Measurements from ENCODE around the gene NTRK1. TPM values are rescaled to one million over a fixed set of nuclear protein-coding genes. Genes with fewer than 3 reads are reported as not detected.
"Not testable (repeated sequence)": the region's sequence is repeated elsewhere in the genome, so short reads cannot be mapped to it uniquely, and the experiment has no call there.

NTRK1 gene
- total RNA-seq, 1 donor from 2014 or later, result not detected

DNA sequence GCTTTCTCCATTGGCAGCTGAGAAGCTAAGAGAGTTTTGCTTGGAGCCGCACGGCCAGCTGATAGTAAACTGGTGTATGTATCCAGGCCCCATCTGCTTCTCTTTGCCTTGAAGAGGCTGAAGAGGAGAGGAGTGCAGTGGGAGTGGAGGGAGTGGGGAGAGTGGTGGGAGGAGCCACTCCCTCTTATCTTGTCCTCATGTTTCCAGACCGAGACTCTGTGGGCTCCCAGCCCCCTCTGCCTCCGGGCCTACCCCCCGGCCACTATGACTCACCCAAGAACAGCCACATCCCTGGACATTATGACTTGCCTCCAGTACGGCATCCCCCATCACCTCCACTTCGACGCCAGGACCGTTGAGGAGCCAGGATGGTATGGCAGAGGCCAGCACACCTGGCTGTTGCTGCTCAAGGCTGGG, 53.8 kb downstream of the NTRK1 start:
- DNase-seq, result no peak

DNA sequence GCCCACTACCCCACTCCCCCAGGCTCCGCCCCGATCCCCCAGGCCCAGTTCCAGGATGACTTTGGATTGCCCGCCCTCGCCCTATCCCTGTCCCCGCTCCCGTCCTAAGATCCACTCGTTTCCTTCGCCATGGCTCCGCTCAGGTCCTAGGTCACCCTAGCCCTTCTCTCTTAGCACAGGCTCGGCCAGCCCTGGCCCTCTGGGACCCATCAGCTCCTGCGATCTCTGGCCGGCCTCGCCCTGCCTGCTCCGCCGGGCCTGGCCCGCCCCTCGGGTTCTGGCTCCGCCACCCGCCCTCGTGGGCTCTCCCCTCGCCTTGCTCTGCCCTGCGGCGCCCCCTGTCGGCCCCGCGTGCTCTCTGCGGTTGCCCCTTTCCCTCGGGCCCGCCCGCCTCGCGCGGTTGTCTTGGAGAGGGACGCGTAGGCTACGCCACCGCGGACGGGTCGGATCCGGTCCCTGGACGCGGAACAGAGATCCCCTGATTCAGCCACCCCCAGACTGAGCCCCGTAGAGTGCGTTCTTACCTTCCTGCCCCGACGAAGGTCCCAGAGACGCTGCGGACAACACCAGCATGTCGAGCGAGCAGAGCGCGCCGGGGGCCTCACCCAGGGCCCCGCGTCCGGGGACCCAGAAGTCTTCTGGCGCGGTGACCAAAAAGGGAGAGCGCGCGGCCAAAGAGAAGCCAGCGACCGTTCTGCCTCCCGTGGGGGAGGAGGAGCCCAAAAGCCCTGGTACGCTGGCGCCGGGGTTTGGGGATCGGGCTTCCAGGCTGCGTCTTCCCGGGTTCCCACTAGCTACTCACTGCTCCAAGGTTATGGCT, 59.8 kb downstream of the NTRK1 start, which contains the start of gene LRRC71:
Gene LRRC71 (plus strand): TSS at position 400 of the 820 bp plus-strand sequence. CDS start 172 bp downstream, at position 572.
- peak; percentile 26 for DNase-seq

DNA sequence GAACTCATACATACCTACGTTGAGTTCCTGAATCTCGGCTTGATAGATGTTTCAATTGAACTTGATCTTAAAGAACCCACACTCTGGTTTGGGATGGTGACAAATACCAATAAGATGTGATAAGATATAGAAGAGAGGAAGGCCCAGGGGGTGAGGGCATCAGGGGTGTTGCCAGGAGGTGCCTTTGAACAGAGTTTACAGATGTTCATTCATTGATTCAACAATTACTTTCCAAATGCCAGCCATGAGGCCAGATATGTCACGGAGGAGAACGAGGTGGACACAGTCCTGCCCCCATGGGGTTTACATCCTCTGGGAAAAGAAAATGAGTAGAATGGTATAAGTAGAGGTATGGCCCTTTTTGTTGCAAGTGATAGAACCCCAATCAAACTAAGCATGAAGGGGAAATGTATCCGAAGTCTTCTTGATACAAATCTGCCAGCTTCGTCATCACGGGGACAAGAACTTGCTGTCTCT, 60.4 kb downstream of the NTRK1 start:
- DNase-seq, result no peak

DNA sequence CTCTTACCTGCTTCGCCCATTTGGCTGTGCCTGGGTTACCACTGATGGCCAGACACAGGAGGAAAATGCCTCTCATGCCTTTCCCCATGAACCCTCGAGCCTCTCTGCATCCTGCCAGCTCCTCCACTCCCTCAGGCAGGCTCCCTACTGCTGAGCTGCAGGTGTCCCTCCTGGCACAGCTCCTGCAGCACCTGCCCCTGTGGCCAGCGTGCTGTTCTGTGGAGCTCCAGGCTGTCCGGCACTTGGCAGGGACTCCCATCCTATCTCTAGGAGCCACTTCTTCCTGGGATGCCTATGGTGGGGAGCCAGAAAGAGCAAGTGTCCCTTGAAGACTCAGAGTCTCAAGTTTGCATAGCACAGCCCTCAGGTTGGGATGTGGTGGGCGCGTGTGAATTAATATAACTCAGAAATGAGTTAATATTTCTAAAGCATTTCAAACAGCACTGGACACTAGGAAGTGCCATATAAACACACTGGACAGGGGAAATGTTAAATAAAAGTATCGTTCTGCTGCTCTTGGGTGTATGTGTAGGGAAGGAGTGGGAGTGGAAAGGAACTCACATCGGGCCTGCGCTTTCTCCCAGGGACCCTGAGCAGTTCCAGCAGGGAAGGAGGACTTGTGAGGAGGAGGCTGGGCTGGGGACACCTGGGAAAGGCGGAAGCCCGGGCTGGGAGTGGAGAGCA, 62.5 kb downstream of the NTRK1 start:
- DNase-seq, result no peak

DNA sequence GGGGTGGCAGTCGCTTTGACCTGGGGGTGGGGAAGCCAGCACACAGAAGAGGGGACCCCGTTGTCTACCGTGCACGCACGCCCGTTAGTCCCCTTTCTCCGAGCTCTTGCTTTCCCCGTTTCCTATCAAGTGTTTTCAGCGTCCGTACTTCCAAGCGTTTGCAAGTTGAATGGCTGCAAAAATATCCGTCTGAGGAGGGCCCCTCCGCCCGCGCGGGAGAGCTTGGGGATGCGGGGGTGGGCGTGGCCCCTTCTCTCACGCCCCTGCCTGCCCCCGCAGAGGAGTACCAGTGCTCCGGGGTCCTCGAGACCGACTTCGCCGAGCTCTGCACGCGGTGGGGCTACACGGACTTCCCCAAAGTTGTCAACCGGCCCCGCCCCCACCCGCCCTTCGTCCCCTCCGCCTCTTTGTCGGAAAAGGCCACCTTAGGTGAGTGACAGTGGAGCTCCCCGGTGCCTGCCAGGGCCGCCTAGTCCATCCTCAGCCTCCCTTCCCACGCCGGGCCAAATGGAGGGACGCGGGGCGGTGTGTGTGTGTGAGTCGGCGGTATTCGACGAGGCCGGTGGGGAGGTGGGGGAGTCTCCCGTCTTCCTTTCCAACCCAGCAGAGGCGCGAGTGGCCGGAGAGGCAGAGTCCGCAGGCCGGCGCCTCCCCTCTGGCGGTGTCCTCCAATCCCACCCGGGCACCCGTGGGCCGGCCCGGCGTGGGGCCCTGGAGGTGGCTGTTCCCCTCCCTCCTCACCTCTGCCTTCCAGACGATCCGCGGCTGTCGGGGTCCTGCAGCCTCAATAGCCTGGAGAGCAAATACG, 63.2 kb downstream of the NTRK1 start:
- no peak for DNase-seq

DNA sequence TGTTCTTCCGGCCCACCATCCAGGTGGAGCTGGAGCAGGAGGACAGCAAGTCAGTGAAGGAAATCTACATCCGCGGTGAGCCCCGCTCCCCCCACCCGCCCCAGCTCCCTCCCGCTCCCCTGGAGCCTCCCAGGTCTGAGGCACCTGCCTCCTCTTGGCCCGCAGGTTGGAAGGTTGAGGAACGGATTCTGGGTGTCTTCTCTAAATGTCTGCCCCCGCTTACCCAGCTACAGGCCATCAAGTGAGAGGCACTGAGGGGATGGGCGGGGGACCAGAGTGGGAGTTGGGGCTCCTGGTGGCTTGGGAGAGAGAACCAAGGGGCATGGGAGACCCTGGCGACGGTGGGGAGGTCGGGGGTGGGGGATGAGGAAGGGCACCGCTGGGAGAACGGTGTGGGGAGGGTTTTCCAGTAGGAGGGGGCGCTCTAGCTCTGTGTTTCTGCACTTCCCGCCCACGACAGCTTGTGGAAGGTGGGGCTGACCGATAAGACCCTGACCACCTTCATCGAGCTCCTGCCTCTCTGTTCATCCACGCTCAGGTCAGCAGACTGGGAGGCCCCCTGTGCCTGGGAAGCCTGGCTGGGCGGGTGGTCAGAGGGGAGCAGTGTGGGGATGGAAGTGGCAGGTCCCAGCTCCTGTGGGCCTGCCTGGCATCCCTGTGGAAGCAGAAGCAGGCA, 64.0 kb downstream of the NTRK1 start:
- no peak for DNase-seq

DNA sequence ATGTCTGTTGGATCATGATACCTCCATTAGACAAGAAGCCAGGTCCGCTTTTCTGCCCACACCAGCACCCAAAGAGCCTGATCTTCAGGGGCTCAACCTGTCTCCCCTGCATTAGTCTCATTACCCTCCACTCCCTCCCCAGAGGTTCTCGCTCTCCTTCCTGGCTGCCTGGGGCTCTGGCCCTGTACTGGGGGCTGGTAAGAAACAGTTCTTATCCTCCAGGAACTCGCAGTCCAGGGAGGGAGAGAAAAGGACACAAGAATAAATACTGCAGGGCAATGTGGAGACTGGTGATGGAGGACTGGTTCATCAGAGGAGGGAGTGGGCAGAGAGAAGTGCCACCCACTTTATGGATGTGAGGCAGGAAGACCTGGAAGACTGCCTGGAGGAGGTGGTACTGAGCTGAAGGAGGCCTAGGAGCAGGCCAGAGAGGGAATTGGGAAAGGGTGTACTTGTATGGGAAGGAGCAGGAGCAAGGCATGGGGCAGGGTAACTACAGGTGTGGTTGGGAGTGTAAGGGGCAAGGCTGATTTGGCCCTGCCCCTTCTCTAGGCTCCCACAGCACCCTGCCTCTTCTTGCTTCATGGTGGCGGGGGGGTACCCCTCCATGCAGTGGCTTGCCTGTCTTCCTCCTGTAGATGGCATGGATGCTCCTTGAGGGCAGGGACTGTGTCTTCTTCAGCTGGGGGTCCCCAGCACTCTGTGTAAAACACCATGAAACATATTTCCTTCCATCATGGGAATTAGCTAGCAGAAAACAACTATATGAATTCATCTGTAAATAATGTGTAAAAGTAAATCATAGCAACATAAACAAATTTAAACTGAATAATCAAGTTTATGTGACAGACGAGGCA, 64.7 kb downstream of the NTRK1 start:
- DNase-seq, result no peak

DNA sequence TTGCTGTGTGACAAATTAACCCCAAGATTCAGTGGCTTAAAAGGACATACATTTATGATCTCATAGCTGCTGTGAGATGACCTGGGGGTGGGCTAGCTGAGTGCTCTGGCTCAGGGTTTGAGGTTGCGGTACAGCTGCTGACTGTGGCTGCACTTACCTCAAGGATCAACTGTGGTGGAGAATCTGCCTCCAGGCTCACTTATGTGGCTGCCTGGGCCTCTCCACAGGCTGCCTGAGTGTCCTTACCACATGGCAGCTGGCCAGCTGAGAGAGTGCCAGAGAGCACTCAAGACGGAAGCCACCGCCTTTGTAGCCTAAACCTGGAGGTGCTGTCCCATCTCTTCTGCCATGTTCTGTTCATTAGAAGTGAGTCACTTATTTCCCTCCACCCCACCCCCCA, 65.5 kb downstream of the NTRK1 start:
- no peak for DNase-seq

DNA sequence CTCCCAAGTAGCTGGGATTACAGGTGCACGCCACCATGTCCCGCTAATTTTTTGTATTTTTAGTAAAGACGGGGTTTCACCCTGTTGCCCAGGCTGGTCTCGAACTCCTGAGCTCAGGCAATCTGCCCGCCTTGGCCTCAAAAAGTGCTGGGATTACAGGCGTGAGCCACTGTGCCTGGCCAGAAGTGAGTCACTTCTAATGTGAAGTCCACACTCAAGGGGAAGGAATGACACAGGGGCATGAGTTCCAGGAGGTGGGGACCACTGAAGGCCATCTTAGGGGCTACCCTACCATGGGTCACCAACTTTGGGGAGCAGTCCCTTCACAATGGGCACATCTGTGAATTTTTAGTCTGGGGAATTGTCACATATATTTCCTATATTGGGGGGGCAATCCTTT, 66.0 kb downstream of the NTRK1 start:
- DNase-seq, result not testable (repeated sequence)

DNA sequence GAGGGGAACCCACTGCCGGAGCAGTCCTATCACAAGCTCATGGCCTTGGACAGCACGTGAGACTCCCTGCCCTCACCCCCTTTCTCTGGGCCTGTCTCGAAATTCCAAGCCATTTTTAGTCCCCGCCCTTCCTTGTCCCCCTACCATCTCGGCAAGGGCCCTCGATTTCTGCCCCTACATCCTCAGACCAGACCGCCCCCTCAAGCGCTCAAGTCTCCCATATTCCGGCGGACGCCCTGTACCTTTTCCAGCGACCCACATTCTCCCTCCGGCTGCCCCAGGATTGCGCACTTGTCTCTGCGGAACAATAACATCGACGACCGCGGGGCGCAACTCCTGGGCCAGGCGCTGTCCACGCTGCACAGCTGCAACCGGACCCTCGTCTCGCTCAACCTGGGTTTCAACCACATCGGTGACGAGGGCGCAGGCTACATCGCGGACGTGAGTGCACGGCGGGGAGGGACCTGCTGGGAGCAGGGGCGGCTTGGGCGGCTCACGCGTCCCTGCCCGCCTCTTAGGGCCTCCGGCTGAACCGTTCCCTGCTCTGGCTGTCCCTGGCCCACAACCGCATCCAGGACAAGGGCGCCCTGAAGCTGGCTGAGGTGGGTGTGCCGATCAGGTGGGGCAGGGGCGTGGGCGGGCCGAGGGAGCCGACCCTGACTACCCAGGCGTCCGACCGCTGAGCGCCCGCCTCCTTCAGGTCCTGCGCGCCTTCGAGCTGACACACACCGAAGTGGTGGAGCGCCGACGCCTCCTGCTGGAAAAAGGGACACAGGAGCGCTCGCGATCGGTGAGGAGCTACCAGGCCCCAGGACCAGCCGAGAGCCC, 66.8 kb downstream of the NTRK1 start:
- DNase-seq, result no peak

DNA sequence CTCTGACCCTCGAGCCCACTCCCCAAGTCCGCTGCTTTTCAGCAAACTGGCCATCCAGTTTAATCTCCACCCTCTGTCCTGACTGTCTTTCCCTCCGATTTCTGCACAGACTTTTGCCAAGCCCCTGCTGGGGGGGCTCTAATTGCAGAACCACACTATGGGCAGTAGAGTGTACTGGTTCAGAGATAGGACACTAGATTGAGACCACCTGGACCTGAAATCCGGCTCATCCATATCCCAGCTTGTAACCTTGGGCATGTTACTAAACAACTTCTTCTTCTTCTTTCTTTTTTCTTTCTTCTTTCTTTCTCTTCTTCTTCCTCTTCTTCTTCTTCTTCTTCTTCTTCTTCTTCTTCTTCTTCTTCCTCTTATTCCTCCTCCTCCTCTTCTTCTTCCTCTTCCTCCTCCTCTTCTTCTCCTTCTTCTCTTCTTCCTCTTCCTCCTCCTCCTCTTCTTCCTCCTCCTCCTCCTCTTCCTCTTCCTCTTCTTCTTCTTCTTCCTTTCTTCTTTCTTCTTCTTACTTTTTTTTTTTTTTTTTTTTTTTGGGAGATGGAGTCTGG, 67.5 kb downstream of the NTRK1 start:
- no peak for DNase-seq

DNA sequence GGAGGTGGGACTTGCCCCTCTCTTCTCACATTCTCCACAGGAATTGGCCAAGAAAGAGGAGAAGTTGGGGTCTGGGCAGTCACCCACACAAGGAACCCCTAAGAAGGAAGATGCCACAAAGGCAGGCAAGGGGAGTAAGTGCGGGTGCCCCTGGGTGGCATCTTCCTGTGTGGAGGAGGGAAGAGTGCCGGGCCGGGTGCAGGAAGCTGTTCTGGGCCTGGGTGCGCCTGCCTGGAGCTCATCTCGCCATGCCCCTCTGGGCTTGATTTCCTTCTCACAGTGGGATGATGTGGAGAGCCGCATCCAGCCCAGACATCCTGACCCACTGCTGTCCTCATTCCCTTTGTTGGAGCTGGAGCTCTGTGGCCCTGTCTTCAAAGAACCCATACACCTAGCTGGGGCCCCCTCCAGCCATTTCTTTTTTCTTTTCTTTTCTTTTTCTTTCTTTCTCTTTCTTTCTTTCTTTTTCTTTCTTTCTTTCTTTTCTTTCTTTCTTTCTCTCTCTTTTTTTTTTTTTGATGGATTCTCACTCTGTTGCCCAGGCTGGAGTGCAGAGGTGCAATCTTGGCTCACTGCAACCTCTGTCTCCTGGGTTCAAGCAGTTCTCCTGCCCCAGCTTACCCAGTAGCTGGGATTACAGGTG, 69.1 kb downstream of the NTRK1 start:
- DNase-seq, result no peak

DNA sequence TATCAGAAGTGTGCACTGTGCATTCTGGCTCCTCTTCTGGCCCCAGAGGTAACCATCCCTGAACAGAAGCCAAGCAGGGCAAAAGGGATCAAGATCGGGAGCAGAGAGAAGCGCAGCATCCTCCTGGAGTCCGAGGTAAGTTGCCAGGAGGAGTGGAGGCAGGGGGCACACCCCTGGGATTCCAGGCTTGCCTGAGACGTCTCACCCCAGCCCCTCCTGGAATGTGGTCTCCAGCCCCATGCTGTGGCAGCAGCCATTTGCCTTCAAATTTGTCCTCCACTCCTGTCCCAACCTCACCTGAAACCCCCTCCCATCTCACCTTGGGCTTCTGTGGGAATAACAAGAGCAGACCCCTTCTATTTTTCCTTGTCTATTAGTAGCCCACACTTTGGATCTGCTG, 69.8 kb downstream of the NTRK1 start:
- no peak for DNase-seq

Other genes starting within 250 kb of the NTRK1 start
- gene HAPLN2, start 241.4 kb upstream of the NTRK1 start, total RNA-seq, result not detected
- gene BCAN, start 218.7 kb upstream of the NTRK1 start, total RNA-seq, result 95.8 TPM
- 24.0 TPM for gene NES, start 183.5 kb upstream of the NTRK1 start, total RNA-seq
- 3.1 TPM for gene CRABP2, start 155.3 kb upstream of the NTRK1 start, total RNA-seq
- 9.2 TPM for gene METTL25B, start 132.4 kb upstream of the NTRK1 start, total RNA-seq
- gene ISG20L2, start 132.1 kb upstream of the NTRK1 start, total RNA-seq, result 6.2 TPM
- 10.6 TPM for gene MRPL24, start 119.8 kb upstream of the NTRK1 start, total RNA-seq
- gene HDGF, start 109.2 kb upstream of the NTRK1 start, total RNA-seq, result 61.6 TPM
- 16.2 TPM for gene PRCC, start 93.3 kb upstream of the NTRK1 start, total RNA-seq
- not detected for gene SH2D2A, start 44.0 kb upstream of the NTRK1 start, total RNA-seq
- 0.31 TPM for gene INSRR, start 1.7 kb upstream of the NTRK1 start, total RNA-seq
- gene PEAR1, start 32.9 kb downstream of the NTRK1 start, total RNA-seq, result 0.31 TPM
- 0.16 TPM for gene LRRC71, start 59.8 kb downstream of the NTRK1 start, total RNA-seq
- 38.4 TPM for gene ARHGEF11, start 184.9 kb downstream of the NTRK1 start, total RNA-seq
- gene ETV3L, start 238.9 kb downstream of the NTRK1 start, total RNA-seq, result not detected